Epidermal melanocyte (primary cell): Measurements from ENCODE around the gene PON1.

Experiments
- DNase-seq: peaks from one replicate; pipeline ENCODE4 v3.0.0; 2011; ENCODE audit warnings: low spot score; ENCODE audit not compliant: insufficient read length

PON1 gene

DNA sequence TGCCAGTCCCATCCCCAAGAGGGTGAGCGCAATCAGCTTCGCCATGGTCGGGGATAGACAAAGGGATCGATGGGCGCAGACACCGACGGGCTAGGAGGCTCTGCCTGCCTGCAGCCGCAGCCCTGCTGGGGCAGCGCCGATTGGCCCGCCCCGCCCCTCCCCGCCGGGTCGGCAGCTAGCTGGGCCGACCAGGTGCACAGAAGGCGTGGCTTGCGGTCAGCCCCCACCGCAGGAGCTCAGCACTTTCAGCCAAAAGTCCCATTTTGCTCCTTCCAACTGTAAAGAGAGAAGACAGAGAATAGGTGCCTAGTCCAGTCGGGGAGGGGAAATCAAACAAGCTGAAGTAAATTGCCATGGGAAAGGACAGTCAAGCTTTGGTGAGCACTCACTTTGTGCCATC lies at the start of gene PON1:
Gene PON1 (minus strand): TSS at position 102 of the 400 bp plus-strand sequence. CDS start 57 bp downstream, at position 45.
- no peak for DNase-seq

DNA sequence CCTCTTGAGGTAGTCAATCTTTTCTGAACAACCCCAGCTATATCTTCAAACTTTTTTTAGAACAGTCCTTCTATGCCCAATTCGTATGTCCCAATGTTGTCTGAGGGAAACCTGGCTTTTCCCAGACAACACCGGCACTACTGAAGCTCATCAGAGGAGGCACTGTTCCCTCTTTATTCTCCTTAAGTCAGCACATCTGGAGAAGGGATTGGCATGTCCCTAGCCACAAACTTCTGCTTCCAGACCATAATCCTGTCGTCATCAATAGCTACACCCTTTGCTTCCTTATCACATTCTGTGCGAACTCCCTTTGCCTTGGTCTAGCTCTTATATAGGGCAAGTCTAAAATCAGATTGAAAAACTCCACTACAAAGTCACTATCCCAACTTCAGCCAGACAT lies 49.0 kb upstream of the PON1 start:
- DNase-seq, result no peak

GRCh38 chr7:95368235-95368634 lies 43.9 kb upstream of the PON1 start:
- DNase-seq, result no peak

- DNase-seq, result no peak
Measured at GRCh38 chr7:95367606-95368005, 43.3 kb upstream of the PON1 start.

DNA sequence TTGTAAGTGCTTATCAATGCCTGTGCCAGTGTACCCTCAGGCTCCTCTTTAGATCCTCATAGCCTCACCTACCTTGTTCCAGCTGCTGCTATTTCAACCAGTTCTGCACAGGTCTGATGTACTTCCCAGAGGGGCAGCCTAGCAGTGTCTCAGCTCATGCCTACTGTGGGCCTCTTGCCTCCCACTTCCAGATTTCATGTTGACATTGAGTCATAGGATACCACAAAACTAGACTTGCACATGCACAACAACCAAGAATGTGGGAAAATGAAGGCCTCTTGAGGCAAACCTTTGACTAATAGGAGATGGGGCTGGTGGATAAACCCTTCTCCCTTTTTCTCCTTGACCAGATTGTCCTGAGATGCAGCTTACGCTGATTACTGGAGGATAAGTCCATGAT lies 40.8 kb upstream of the PON1 start:
- no peak for DNase-seq

DNA sequence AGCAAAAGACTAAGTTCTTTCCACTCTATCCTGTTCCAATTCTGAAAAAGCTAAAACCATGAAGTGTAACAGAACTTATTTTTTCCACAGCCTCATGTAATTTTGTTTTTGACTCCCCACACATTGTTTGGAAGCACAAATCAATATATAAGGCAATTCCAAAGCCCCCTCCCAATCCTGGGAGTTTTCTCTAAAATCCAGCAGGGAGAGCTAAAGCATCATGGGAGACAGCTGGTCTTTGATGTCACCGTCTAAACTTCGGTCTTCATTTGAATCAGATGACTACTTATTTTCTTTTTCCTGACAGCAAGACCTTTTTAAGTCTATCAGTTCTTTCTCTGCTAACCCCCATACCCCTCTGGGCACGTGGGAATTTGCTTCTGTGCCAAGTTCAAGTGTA lies 33.3 kb upstream of the PON1 start:
- DNase-seq, result no peak

DNA sequence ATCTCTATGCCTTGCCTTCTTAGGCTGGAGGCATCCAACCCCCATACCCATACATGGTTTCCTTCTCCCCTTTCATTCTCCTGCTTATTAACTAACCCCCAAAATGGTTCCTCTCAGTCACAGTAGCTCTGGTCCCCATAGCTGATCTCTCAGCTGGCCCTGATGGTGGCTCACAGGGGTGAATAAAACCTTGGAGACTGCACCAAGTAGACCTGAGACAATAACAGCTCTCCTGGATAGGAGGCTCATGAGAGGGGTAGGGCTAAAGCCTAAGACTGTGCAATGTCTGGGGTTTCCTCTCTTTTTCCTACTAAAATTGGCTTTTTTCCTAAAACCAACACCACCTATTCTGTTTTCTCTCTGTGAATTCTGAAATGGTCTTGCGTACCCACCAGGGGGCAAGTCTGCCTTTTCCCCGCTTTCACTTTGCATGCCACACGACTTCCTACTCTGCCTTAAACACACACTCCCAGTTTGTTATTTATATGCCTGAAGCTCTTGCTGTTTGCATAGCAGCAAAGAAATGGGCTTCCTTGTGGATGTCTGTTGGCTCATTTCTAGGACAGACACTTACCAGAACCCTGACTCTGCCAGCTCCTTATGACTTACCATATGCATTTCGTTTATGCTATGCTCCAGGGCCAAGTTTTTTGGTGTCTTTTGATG lies 18.4 kb upstream of the PON1 start:
- no peak for DNase-seq

DNA sequence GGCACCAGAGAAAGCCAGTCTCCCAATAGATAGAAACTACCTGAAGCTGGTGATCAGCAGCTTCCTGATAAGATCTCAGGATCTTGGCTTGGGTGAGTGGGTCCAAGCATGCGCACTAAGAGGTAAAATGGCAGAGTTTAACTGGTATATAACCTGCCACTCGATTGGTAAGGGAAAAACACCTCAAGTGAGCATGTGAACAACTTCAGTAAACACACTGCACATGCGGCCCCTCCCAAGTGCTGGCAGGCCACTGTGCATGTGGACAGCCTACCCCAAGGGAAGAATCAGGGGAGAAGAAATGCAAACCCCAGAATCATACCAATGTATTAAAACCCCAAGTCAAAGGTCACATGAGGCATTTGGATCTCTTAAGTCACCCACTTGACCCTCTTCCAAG lies 17.7 kb upstream of the PON1 start:
- no peak for DNase-seq

- no peak for DNase-seq
Measured at GRCh38 chr7:95340491-95340890, 16.2 kb upstream of the PON1 start.

DNA sequence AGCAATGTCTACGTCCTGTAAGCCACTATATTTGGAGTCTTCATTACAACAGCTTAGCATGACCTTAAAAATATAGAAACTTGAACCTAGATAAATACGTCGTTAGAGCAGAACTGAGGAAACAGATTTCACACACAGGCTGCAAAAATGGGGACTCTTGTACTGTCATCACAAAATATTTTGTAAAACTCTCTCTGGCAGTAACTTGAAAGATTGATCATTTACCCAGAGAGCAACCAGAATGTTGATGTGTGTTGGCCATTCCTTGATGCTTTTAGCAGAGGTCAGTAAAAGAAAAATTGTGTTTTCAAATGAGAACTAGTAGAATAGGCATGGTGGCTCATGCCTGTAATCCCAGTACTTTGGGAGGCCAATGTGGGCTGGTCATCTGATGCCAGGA lies 14.5 kb upstream of the PON1 start:
- no peak for DNase-seq

- peak; percentile 25 for DNase-seq
Measured at GRCh38 chr7:95335093-95335492, 10.8 kb upstream of the PON1 start.

- no peak for DNase-seq
Measured at GRCh38 chr7:95334447-95334846, 10.1 kb upstream of the PON1 start.

DNA sequence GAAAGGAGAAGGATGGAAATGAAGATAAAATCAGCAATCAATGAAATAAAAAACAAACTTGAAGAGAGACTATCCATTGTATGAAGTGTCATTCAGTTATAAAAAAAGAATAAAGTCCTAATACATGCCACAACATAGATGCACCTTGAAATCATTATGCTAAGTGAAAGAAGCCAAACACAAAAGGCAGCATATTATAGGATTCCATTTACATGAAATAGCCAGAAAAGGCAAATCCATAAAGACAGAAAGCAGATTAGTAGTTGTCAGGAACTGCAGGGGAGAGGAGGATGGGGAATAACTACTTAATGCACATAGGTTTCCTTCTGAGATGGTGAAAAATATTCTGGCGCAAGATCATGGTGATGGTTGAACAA lies 6.6 kb upstream of the PON1 start:
- no peak for DNase-seq

GRCh38 chr7:95330204-95330960 lies 6.0 kb upstream of the PON1 start:
- no peak for DNase-seq

DNA sequence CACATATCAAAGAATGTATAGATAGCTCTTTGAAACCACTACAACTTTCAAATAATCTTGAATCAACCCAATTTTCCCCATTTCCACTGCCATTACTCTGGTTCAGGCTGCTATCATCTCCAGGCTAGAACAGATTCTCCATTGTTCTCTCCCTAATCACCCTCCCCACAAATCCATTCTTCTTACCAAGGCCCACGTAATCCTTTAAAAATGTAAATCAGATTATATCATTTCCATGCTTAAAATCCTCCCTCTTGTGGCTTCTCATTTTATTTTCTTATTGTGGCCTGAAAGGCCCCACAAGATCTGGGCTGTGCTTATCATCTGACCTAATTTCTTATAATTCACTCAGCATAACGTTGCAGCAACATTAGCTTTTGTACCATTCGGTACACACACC lies 3.0 kb upstream of the PON1 start:
- DNase-seq, result no peak

GRCh38 chr7:95323410-95324129 lies 762 bp downstream of the PON1 start:
- no peak for DNase-seq

GRCh38 chr7:95322854-95323253 lies 1.5 kb downstream of the PON1 start:
- no peak for DNase-seq

GRCh38 chr7:95322396-95322795 lies 1.9 kb downstream of the PON1 start:
- no peak for DNase-seq

- no peak for DNase-seq
Measured at GRCh38 chr7:95321720-95322119, 2.6 kb downstream of the PON1 start.

DNA sequence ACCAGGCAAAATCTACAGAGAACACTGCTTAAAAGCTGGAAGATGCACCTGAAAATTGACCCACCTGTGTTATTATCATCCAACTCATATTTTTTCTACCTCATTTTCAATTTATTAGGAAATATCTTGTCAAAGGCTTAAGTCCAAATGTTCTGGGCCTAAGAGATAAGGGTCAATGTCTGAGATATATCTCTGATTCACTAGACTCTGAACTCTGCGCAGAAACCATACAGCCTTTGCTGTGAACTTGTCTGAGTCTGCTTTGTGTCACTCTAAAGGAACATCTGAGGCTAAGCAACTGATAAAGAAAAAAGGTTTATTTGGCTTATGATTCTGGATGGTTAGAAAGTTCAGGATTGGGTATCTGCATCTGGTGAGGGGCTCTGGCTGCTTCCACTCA lies 3.7 kb downstream of the PON1 start:
- no peak for DNase-seq

- no peak for DNase-seq
Measured at GRCh38 chr7:95319570-95319969, 4.8 kb downstream of the PON1 start.

DNA sequence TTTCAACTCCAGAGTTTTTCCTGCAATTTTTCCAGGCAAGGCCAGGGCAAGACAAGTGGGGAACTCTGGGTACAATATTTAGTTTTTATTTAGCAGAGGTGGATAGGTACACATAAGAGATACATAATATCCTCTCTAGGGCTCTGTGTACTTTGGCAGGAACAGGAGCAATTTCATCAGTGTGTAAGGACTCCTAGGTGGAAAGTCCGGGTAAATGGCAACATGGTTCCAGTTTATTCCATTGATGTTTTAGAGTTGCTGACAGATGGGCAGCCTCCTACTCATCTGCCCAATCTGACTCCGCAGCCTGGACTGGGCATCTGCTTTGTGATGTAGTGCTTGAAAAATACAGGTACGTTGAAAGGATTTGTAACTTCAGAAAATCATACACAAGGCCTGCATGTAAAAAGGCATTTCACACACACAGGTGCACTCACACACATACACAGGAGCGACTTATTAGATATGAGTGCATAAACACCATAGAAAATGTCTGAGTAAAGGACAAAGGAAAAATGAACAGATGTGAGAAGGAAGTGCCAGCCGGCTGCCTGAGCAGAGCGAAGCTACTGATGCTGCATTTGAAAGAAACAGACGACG lies 5.7 kb downstream of the PON1 start:
- DNase-seq, result no peak
